HEK293 (cell line): ENCODE data around the gene CPT1A.
A peak's percentile ranks its signal among the peaks of the same experiment; 100 is the strongest.

Experiments used
- GFI1B ChIP-seq: fragments of 450-650 bp; formaldehyde crosslinking; IDR thresholded peaks from 2 replicates; pipeline ENCODE4 v1.5.1; 2016; ENCODE audit warnings: missing biosample characterization, missing genetic modification characterization
- IKZF3 ChIP-seq: fragments of 450-650 bp; IDR thresholded peaks from 2 replicates; pipeline ENCODE4 v1.5.0; 2018; ENCODE audit warnings: missing biosample characterization, mild to moderate bottlenecking, missing genetic modification characterization, moderate library complexity
- KLF9 ChIP-seq: fragments of 450-650 bp; formaldehyde crosslinking; IDR thresholded peaks from 2 replicates; pipeline ENCODE4 v1.5.1; 2016; ENCODE audit warnings: missing biosample characterization, missing genetic modification characterization, low read depth
- MZF1 ChIP-seq: fragments of 450-650 bp; formaldehyde crosslinking; IDR thresholded peaks from 2 replicates; pipeline ENCODE4 v1.5.1; 2017; ENCODE audit warnings: missing biosample characterization, missing genetic modification characterization, borderline replicate concordance
- OVOL3 ChIP-seq: fragments of 450-650 bp; formaldehyde crosslinking; IDR thresholded peaks from 2 replicates; pipeline ENCODE4 v1.5.1; 2016; ENCODE audit warnings: missing biosample characterization, missing genetic modification characterization
- PRDM1 ChIP-seq: fragments of 450-650 bp; formaldehyde crosslinking; IDR thresholded peaks from 2 replicates; pipeline ENCODE4; 2016; ENCODE audit warnings: missing biosample characterization, missing genetic modification characterization
- YY1 ChIP-seq: fragments of 450-650 bp; formaldehyde crosslinking; IDR thresholded peaks from 2 replicates; pipeline ENCODE4 v1.5.1; 2018; ENCODE audit warnings: missing biosample characterization, missing genetic modification characterization
- ZBTB1 ChIP-seq: fragments of 450-650 bp; formaldehyde crosslinking; IDR thresholded peaks from 2 replicates; pipeline ENCODE4 v1.5.1; 2016; ENCODE audit warnings: missing biosample characterization, missing genetic modification characterization
- ZBTB21 ChIP-seq: fragments of 450-650 bp; formaldehyde crosslinking; IDR thresholded peaks from 2 replicates; pipeline ENCODE4 v1.5.1; 2017; ENCODE audit warnings: missing biosample characterization, missing genetic modification characterization
- ZEB2 ChIP-seq: fragments of 450-650 bp; formaldehyde crosslinking; IDR thresholded peaks from 2 replicates; pipeline ENCODE4 v1.5.1; 2016; ENCODE audit warnings: missing biosample characterization, missing genetic modification characterization
- ZFP41 ChIP-seq: fragments of 450-650 bp; formaldehyde crosslinking; IDR thresholded peaks from 2 replicates; pipeline ENCODE4 v1.5.1; 2016; ENCODE audit warnings: missing biosample characterization, missing genetic modification characterization, borderline replicate concordance
- ZNF132 ChIP-seq: fragments of 450-650 bp; formaldehyde crosslinking; IDR thresholded peaks from 2 replicates; pipeline ENCODE4 v1.5.1; 2017; ENCODE audit warnings: missing biosample characterization, missing genetic modification characterization, borderline replicate concordance
- ZNF214 ChIP-seq: fragments of 450-650 bp; formaldehyde crosslinking; IDR thresholded peaks from 2 replicates; pipeline ENCODE4 v1.5.1; 2017; ENCODE audit warnings: missing biosample characterization, mild to moderate bottlenecking, missing genetic modification characterization, borderline replicate concordance
- ZNF510 ChIP-seq: fragments of 450-650 bp; formaldehyde crosslinking; IDR thresholded peaks from 2 replicates; pipeline ENCODE4 v1.5.1; 2018; ENCODE audit warnings: mild to moderate bottlenecking, missing genetic modification characterization, missing biosample characterization; ENCODE audit not compliant: insufficient replicate concordance
- ZNF664 ChIP-seq: fragments of 450-650 bp; formaldehyde crosslinking; IDR thresholded peaks from 2 replicates; pipeline ENCODE4 v1.5.1; 2016; ENCODE audit warnings: missing biosample characterization, missing genetic modification characterization
- TF ChIP-seq, protein P1 (sequence below): fragments of 450-650 bp; formaldehyde crosslinking; IDR thresholded peaks from 2 replicates; pipeline ENCODE4 v1.5.1; 2017; ENCODE audit warnings: missing biosample characterization, missing genetic modification characterization
- TF ChIP-seq, protein P2 (sequence below): fragments of 450-650 bp; formaldehyde crosslinking; IDR thresholded peaks from 2 replicates; pipeline ENCODE4 v1.5.1; 2017; ENCODE audit warnings: missing biosample characterization, missing genetic modification characterization
- TF ChIP-seq, protein P3 (sequence below): fragments of 450-650 bp; formaldehyde crosslinking; IDR thresholded peaks from 2 replicates; pipeline ENCODE4 v1.5.1; 2016; ENCODE audit warnings: missing biosample characterization, missing genetic modification characterization
- TF ChIP-seq, protein P4 (sequence below): fragments of 450-650 bp; formaldehyde crosslinking; IDR thresholded peaks from 2 replicates; pipeline ENCODE4; 2016; ENCODE audit warnings: missing biosample characterization, missing genetic modification characterization
- TF ChIP-seq, protein P5 (sequence below): sonication (generic); formaldehyde crosslinking; IDR thresholded peaks from 2 replicates; pipeline ENCODE4 v1.8.1; 2022; ENCODE audit warnings: mild to moderate bottlenecking, moderate library complexity, missing genetic modification reagents
- TF ChIP-seq, protein P6 (sequence below): fragments of 450-650 bp; formaldehyde crosslinking; IDR thresholded peaks from 2 replicates; pipeline ENCODE4 v1.5.1; 2016; ENCODE audit warnings: missing biosample characterization, missing genetic modification characterization
- TF ChIP-seq, protein P7 (sequence below): fragments of 450-650 bp; formaldehyde crosslinking; IDR thresholded peaks from 2 replicates; pipeline ENCODE4 v1.5.1; 2016; ENCODE audit warnings: missing biosample characterization, missing genetic modification characterization

CPT1A gene

DNA sequence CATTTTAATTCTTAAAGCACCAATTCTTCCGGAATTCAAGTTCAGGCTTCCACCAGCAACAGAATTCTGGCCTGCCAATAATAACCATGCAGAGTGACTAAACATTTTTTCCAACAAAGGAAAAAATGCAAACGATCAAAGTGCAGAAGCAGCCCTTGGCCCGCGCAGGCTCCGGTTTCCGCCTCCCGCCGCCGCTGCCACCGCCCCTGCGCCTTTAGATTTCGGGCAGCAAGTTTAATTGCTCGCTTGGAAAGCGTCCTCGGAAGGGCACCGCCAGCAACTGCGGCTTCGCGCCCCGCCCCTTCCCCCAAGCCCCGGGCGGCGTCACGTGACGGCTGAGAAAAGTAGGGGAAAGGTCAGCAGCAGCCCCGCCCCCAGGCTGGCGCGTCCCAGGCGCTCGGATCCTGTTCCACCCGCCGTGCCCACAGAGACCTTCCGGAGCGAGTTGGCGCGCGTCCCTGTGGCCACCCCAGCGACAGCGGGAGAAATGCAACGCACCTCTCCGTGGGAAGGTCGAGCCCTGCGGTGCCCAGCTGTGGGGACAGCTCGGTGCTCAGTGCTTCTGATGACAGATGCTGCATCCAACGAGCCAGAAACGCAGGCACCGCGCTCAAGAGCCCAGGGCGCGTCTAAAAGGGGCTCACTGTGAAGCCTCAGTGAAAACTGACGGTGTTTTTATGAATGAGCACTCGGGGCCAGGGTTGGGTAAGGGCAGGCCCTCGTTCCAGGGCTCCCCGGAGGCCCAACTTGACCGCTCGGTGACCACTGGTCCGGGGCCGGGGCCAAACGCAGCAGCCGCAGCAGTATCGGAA lies 2.5 kb downstream of the CPT1A start (continued):
- TF ChIP-seq, protein P1, sequence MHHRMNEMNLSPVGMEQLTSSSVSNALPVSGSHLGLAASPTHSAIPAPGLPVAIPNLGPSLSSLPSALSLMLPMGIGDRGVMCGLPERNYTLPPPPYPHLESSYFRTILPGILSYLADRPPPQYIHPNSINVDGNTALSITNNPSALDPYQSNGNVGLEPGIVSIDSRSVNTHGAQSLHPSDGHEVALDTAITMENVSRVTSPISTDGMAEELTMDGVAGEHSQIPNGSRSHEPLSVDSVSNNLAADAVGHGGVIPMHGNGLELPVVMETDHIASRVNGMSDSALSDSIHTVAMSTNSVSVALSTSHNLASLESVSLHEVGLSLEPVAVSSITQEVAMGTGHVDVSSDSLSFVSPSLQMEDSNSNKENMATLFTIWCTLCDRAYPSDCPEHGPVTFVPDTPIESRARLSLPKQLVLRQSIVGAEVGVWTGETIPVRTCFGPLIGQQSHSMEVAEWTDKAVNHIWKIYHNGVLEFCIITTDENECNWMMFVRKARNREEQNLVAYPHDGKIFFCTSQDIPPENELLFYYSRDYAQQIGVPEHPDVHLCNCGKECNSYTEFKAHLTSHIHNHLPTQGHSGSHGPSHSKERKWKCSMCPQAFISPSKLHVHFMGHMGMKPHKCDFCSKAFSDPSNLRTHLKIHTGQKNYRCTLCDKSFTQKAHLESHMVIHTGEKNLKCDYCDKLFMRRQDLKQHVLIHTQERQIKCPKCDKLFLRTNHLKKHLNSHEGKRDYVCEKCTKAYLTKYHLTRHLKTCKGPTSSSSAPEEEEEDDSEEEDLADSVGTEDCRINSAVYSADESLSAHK (tag by site-specific recombination), result no peak
- no peak for TF ChIP-seq ZNF510 (tag by site-specific recombination)
- peak; percentile 73; the same call in 1 of the 2 replicates for TF ChIP-seq IKZF3 (tag by site-specific recombination)
- no peak for TF ChIP-seq MZF1 (tag by site-specific recombination)
- TF ChIP-seq, protein P2, sequence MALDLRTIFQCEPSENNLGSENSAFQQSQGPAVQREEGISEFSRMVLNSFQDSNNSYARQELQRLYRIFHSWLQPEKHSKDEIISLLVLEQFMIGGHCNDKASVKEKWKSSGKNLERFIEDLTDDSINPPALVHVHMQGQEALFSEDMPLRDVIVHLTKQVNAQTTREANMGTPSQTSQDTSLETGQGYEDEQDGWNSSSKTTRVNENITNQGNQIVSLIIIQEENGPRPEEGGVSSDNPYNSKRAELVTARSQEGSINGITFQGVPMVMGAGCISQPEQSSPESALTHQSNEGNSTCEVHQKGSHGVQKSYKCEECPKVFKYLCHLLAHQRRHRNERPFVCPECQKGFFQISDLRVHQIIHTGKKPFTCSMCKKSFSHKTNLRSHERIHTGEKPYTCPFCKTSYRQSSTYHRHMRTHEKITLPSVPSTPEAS (tag by site-specific recombination), result no peak
- TF ChIP-seq OVOL3, result no peak
- no peak for TF ChIP-seq ZFP41
- TF ChIP-seq ZEB2, result peak; percentile 78
- TF ChIP-seq KLF9 (tag by site-specific recombination), result peak; percentile 95
- TF ChIP-seq, protein P3, sequence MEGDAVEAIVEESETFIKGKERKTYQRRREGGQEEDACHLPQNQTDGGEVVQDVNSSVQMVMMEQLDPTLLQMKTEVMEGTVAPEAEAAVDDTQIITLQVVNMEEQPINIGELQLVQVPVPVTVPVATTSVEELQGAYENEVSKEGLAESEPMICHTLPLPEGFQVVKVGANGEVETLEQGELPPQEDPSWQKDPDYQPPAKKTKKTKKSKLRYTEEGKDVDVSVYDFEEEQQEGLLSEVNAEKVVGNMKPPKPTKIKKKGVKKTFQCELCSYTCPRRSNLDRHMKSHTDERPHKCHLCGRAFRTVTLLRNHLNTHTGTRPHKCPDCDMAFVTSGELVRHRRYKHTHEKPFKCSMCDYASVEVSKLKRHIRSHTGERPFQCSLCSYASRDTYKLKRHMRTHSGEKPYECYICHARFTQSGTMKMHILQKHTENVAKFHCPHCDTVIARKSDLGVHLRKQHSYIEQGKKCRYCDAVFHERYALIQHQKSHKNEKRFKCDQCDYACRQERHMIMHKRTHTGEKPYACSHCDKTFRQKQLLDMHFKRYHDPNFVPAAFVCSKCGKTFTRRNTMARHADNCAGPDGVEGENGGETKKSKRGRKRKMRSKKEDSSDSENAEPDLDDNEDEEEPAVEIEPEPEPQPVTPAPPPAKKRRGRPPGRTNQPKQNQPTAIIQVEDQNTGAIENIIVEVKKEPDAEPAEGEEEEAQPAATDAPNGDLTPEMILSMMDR (tag by site-specific recombination), result no peak
- TF ChIP-seq, protein P4, sequence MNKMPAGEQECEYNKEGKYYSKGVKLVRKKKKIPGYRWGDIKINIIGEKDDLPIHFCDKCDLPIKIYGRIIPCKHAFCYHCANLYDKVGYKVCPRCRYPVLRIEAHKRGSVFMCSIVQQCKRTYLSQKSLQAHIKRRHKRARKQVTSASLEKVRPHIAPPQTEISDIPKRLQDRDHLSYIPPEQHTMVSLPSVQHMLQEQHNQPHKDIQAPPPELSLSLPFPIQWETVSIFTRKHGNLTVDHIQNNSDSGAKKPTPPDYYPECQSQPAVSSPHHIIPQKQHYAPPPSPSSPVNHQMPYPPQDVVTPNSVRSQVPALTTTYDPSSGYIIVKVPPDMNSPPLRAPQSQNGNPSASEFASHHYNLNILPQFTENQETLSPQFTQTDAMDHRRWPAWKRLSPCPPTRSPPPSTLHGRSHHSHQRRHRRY, result no peak
- no peak for TF ChIP-seq YY1
- no peak for TF ChIP-seq ZNF214 (tag by site-specific recombination)
- no peak for TF ChIP-seq GFI1B (tag by site-specific recombination)
- TF ChIP-seq, protein P5, sequence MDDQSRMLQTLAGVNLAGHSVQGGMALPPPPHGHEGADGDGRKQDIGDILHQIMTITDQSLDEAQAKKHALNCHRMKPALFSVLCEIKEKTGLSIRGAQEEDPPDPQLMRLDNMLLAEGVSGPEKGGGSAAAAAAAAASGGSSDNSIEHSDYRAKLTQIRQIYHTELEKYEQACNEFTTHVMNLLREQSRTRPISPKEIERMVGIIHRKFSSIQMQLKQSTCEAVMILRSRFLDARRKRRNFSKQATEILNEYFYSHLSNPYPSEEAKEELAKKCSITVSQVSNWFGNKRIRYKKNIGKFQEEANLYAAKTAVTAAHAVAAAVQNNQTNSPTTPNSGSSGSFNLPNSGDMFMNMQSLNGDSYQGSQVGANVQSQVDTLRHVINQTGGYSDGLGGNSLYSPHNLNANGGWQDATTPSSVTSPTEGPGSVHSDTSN (CRISPR knock-in tag), result no peak
- TF ChIP-seq ZBTB21 (tag by site-specific recombination), result no peak
- TF ChIP-seq, protein P6, sequence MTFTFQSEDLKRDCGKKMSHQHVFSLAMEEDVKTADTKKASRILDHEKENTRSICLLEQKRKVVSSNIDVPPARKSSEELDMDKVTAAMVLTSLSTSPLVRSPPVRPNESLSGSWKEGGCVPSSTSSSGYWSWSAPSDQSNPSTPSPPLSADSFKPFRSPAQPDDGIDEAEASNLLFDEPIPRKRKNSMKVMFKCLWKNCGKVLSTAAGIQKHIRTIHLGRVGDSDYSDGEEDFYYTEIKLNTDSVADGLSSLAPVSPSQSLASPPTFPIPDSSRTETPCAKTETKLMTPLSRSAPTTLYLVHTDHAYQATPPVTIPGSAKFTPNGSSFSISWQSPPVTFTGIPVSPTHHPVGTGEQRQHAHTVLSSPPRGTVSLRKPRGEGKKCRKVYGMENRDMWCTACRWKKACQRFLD (tag by site-specific recombination), result no peak
- no peak for TF ChIP-seq PRDM1 (tag by site-specific recombination)
- TF ChIP-seq, protein P7, sequence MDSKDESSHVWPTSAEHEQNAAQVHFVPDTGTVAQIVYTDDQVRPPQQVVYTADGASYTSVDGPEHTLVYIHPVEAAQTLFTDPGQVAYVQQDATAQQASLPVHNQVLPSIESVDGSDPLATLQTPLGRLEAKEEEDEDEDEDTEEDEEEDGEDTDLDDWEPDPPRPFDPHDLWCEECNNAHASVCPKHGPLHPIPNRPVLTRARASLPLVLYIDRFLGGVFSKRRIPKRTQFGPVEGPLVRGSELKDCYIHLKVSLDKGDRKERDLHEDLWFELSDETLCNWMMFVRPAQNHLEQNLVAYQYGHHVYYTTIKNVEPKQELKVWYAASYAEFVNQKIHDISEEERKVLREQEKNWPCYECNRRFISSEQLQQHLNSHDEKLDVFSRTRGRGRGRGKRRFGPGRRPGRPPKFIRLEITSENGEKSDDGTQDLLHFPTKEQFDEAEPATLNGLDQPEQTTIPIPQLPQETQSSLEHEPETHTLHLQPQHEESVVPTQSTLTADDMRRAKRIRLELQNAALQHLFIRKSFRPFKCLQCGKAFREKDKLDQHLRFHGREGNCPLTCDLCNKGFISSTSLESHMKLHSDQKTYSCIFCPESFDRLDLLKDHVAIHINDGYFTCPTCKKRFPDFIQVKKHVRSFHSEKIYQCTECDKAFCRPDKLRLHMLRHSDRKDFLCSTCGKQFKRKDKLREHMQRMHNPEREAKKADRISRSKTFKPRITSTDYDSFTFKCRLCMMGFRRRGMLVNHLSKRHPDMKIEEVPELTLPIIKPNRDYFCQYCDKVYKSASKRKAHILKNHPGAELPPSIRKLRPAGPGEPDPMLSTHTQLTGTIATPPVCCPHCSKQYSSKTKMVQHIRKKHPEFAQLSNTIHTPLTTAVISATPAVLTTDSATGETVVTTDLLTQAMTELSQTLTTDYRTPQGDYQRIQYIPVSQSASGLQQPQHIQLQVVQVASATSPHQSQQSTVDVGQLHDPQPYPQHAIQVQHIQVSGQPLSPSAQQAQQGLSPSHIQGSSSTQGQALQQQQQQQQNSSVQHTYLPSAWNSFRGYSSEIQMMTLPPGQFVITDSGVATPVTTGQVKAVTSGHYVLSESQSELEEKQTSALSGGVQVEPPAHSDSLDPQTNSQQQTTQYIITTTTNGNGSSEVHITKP (tag by site-specific recombination), result peak; percentile 34
- TF ChIP-seq ZBTB1 (tag by site-specific recombination), result no peak
- no peak for TF ChIP-seq ZNF664 (tag by site-specific recombination)
- no peak for TF ChIP-seq ZNF132 (tag by site-specific recombination)
